Epithelial cell of proximal tubule (primary cell): ENCODE results near the gene OR2H1. TPM values are rescaled to one million over a fixed set of nuclear protein-coding genes. Genes with fewer than 3 reads are reported as not detected.

Source experiments
- DNase-seq: peaks from one replicate; pipeline ENCODE4 v3.0.0-alpha.2; 2011; ENCODE audit warnings: low read depth
- H3K4me3 ChIP-seq: 2 replicates; pipeline ENCODE4 v1.5.1; 2011; ENCODE audit warnings: low read depth, mild to moderate bottlenecking, low read length
- total RNA-seq: library from RNA; depleted of rRNA; stranded (reverse); fragments of >200 nt; gene quantifications from 2 replicates; pipeline ENCODE4 v1.2.3, GENCODE V29; 2015
- TF ChIP-seq, protein P1 (sequence below): conservative IDR thresholded peaks from 2 replicates; pipeline ENCODE4 v1.5.1; 2012; ENCODE audit warnings: low read depth, mild to moderate bottlenecking, low read length

OR2H1 gene
- total RNA-seq, 1 donor from 2014 or later: not detected

DNA sequence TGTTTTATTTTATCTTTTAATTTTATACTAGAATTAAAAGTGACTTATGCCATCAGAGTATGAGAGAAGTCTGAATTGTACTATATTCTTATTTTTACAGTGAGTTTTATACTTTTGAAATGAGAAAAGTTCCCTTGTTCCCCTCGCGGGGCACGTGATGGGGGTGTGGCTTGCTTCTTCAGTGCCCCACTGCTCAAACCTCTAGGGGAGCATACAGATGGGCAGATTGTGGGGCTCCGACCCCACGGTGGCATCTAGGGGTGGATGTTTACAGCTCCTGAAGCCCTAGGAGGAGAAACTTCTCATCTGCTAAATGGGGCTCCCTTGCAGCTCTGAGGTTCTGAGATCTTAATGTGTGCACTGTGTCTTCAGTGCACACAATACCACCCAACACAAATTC is 42.7 kb downstream of the OR2H1 start:
- TF ChIP-seq, protein P1, sequence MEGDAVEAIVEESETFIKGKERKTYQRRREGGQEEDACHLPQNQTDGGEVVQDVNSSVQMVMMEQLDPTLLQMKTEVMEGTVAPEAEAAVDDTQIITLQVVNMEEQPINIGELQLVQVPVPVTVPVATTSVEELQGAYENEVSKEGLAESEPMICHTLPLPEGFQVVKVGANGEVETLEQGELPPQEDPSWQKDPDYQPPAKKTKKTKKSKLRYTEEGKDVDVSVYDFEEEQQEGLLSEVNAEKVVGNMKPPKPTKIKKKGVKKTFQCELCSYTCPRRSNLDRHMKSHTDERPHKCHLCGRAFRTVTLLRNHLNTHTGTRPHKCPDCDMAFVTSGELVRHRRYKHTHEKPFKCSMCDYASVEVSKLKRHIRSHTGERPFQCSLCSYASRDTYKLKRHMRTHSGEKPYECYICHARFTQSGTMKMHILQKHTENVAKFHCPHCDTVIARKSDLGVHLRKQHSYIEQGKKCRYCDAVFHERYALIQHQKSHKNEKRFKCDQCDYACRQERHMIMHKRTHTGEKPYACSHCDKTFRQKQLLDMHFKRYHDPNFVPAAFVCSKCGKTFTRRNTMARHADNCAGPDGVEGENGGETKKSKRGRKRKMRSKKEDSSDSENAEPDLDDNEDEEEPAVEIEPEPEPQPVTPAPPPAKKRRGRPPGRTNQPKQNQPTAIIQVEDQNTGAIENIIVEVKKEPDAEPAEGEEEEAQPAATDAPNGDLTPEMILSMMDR: no peak
- no peak overlapping the region for H3K4me3 ChIP-seq
- DNase-seq: no peak

DNA sequence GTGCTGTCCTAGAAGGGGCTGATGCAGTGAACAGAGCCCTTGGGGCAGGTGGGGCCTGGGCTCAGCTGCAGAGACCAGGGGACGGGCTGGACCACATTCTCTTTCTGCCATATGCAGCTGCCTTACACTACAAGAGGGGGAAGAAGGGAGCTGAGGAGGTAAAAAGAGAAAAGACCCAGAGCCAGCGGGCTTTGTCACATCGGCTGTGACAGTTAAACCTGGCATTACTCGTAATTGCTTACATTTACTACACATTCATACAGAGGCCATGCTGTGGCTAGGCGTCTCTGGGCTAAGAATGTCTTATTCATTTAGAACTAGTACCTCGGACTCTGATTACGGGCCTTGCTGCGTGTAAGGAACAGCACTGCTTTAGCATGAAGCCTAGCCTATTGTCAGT is 43.6 kb downstream of the OR2H1 start:
- TF ChIP-seq, protein P1: no peak
- no peak overlapping the region for H3K4me3 ChIP-seq
- DNase-seq: no peak

DNA sequence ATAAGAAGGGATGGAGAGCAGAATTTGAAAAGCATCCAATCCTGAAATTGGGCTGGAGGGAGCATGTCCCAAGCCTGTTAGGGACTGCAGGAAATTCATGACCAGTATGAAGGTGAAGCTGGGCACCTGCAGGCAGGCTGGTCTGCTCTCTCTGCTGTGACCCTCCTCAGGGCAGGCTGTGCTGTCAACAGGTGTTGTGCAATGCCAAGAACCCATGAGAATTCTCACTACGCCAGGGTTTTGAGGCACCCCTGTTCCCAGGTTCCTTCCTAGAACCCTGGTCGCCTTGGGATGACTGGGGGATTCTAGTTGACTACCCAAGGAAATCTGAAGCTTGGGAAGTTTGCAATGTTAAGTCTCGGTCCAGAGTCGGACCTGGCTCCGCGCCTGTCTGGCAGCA is 44.2 kb downstream of the OR2H1 start:
- TF ChIP-seq, protein P1: no peak
- DNase-seq: no peak

DNA sequence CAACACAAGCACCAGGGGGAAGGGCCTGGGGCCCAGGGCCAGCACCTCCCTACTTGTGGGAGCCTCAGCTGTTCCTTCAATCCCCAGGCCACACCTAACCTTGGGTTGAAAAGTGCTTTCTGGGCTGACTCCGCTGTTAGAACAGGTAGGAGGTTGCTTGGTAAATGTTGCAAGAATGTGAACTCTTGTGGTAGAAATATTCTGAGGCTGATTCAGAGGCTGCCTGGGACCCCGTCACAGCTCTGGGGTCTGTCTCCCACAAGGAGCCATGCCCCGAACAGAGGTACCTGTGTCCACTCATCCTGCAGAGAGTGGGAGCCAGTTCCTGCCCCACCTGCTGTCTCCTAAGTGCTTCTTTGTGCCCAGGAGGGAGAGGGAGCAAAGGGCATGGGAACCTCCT is 45.2 kb downstream of the OR2H1 start:
- TF ChIP-seq, protein P1: no peak
- DNase-seq: no peak
- H3K4me3 ChIP-seq: no peak overlapping the region

More for the DNA sequence above, 44.2 kb downstream of the OR2H1 start:
- H3K4me3 ChIP-seq: no peak overlapping the region

DNA sequence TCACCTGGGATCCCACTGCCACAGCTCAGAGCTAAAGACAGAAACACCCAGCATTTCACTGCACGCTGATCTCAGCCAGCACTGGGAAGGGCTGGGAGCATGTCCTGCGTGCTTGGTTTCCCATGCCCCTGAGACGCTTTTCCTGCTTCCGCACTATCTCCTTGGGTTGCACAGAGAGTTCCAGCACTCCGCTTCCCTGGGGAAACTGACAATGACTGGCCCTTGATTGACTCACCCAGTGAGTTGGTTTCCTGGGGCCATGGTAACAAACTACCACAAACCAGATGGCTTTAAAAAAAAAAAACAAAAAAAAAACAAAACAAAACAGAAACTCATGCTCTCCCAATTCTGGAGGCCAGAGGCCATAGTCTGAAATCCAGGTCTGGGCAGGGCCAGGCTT is 45.6 kb downstream of the OR2H1 start:
- TF ChIP-seq, protein P1: no peak
- DNase-seq: no peak
- H3K4me3 ChIP-seq: no peak overlapping the region

DNA sequence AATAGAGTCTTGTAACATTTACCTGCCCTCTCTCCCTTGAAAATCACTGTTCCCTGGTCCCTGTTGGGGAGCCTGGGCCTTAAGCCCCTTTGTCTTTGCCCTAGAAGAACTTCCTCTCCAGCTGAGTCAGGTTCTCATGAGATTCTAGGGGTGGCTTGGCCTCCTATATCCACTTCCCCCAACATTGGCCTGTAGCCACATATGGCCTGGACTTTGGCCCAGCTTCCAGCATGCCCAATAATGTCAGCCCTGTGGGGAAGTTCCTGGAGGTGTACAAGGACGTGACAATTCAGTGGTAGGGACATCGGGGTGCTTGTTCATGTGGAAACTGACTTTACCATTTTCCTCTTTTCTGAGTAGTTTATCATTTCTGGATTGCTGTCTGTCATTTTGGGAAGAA is 48.0 kb downstream of the OR2H1 start:
- DNase-seq: no peak
- TF ChIP-seq, protein P1: no peak
- H3K4me3 ChIP-seq: no peak overlapping the region

DNA sequence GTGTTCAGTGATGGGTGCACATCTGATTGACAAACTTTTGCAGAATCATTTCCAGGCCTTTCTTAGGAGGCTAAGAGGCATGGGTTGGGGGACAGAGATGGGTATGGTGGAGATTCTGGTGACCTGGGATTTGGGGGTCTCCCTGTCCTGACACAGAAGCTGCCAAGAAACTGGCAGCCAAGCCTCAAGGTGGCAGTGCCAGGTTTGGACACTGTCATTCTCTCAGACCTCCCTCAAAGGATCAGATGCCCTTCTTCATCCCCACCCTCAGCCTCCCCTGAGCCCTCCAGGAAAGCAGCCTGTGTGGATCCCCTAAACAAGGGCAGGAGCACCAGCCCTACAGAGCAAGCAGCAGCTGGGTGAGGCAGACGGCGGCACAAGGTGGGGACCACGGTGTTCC is 48.9 kb downstream of the OR2H1 start:
- TF ChIP-seq, protein P1: no peak
- H3K4me3 ChIP-seq: no peak overlapping the region
- DNase-seq: no peak
